Measurements from ENCODE around the gene NT5C1A.

DNA sequence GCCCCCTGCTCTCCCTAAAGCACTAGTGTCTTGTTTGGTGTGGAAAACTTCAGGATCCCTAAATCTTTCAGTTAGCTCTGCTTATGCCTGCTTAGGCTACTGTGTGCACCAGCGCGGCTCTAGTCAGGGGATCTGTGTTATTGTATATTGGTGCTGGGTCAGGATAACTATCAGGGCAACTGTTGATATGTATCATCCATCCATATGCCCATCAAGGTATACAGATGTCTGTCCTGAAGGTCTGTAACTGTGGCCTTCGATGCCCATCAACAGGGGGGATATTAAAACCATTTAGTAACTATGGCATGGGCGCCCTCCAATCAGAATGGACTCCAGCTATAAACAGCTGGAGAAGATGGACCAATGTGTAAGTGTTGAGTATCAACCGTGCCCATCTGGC lies 12.4 kb downstream of the NT5C1A start:
- TF ChIP-seq CTCF (IDR thresholded peaks at IDR 0.05) (no peak), POLR2A (IDR thresholded peaks at IDR 0.05) (no peak)
